A549 (cell line): Measurements from ENCODE around the gene CSMD2. TPM values are rescaled to one million over a fixed set of nuclear protein-coding genes. Genes with fewer than 3 reads are reported as not detected.
"Not testable (repeated sequence)": the region's sequence is repeated elsewhere in the genome, so short reads cannot be mapped to it uniquely, and the experiment has no call there.

Source experiments
- ATAC-seq, 2 experiments: fragments of 200-7000 bp in 1 of 2; fragments of >200 bp in 1 of 2; cut with Nextera tagmentation in 1 of 2; cut with Tn5 transposase in 1 of 2; 3 replicates each; pipeline versions ENCODE4 v1.8.0 to v1.9.1; 2018 to 2020; ENCODE audit warnings: mild to moderate bottlenecking in 1 of 2, moderate library complexity in 1 of 2
- CTCF ChIA-PET: fragments of 300-600 bp; sonication (Branson Sonifier 250); formaldehyde crosslinking; extraction: SDS; loops from one replicate; lab custom pipeline; 2021; ENCODE audit warnings: antibody characterized with exemption, inconsistent platforms; lab: Yijun Ruan, JAX
- POLR2A ChIA-PET: fragments of 350-600 bp; formaldehyde crosslinking; extraction: SDS; loops from one replicate; lab custom pipeline; 2021; ENCODE audit warnings: antibody characterized with exemption, inconsistent platforms; lab: Yijun Ruan, JAX
- DNase-seq, 2 experiments: peaks; one replicate each; pipeline versions ENCODE4 v3.0.0 to v3.0.0-alpha.2; 2011 to 2016; ENCODE audit warnings: low read depth in 1 of 2, low spot score in 1 of 2
- FAIRE-seq: peaks from 2 replicates; lab custom pipeline; 2011; peaks lifted over from hg19 to GRCh38; lab: Jason Lieb, UNC
- H3K27ac ChIP-seq, 2 experiments: fragments of >200 bp; sonication (Bioruptor Twin); formaldehyde crosslinking; 3 replicates each; pipeline ENCODE4 v1.5.1; 2016 to 2017
- H3K4me1 ChIP-seq: fragments of >200 bp; sonication (Bioruptor Twin); formaldehyde crosslinking; 3 replicates; pipeline ENCODE4 v1.6.1; 2016
- H3K4me2 ChIP-seq: fragments of >200 bp; sonication (Bioruptor Twin); formaldehyde crosslinking; 3 replicates; pipeline ENCODE4 v1.6.1; 2016
- H3K4me3 ChIP-seq: fragments of >200 bp; sonication (Bioruptor Twin); formaldehyde crosslinking; 3 replicates; pipeline ENCODE4 v1.5.1; 2016
- H3K9me3 ChIP-seq: fragments of >200 bp; sonication (Bioruptor Twin); formaldehyde crosslinking; 3 replicates; pipeline ENCODE4 v1.6.1; 2016
- BCL3 ChIP-seq: fragments of >200 bp; sonication (Bioruptor Twin); formaldehyde crosslinking; IDR thresholded peaks from 3 replicates; pipeline ENCODE4 v1.6.1; 2016
- BHLHE40 ChIP-seq: IDR thresholded peaks from 2 replicates; pipeline ENCODE4 v1.6.1; 2012; ENCODE audit warnings: low read depth, low read length, inconsistent platforms
- CEBPB ChIP-seq, 2 experiments: fragments of >200 bp in 1 of 2; sonication (Bioruptor Twin) in 1 of 2; formaldehyde crosslinking in 1 of 2; IDR thresholded peaks; 2 replicates each; pipeline ENCODE4 v1.6.1; 2012 to 2016
- ELK1 ChIP-seq: fragments of 150-350 bp; IDR thresholded peaks from 2 replicates; pipeline ENCODE4 v1.6.1; 2014; ENCODE audit warnings: low read depth, mild to moderate bottlenecking, low read length
- ESRRA ChIP-seq: fragments of 150-350 bp; IDR thresholded peaks from 2 replicates; pipeline ENCODE4 v1.6.1; 2014; ENCODE audit warnings: mild to moderate bottlenecking, low read length, borderline replicate concordance
- GATA3 ChIP-seq: IDR thresholded peaks from 2 replicates; pipeline ENCODE4 v1.6.1; 2012; ENCODE audit warnings: borderline replicate concordance
- HES2 ChIP-seq: fragments of >200 bp; sonication (Bioruptor Twin); formaldehyde crosslinking; IDR thresholded peaks from 2 replicates; pipeline ENCODE4 v1.6.1; 2016
- HMGXB4 ChIP-seq: fragments of 250-450 bp; sonication (Bioruptor Pico); IDR thresholded peaks from 2 replicates; pipeline ENCODE4 v1.5.0; 2021; ENCODE audit warnings: mild to moderate bottlenecking, moderate library complexity, borderline replicate concordance
- KDM1A ChIP-seq: fragments of 200-600 bp; sonication (generic); IDR thresholded peaks from 2 replicates; pipeline ENCODE4 v1.6.1; 2016; ENCODE audit warnings: low read depth, mild to moderate bottlenecking
- KDM5A ChIP-seq: fragments of 200-600 bp; sonication (generic); IDR thresholded peaks from 2 replicates; pipeline ENCODE4 v1.6.1; 2016; ENCODE audit warnings: antibody characterized with exemption, mild to moderate bottlenecking
- MAZ ChIP-seq: fragments of 150-350 bp; IDR thresholded peaks from 2 replicates; pipeline ENCODE4 v1.6.1; 2014; ENCODE audit warnings: antibody characterized with exemption, low read depth, low read length, borderline replicate concordance
- NPAS2 ChIP-seq: fragments of 250-450 bp; sonication (Bioruptor Pico); IDR thresholded peaks from 2 replicates; pipeline ENCODE4 v1.8.0; 2022; ENCODE audit warnings: mild to moderate bottlenecking, moderate library complexity, borderline replicate concordance
- POLR2A ChIP-seq: IDR thresholded peaks from 2 replicates; pipeline ENCODE4 v1.6.1; 2012; ENCODE audit warnings: mild to moderate bottlenecking, low read length
- POLR2AphosphoS2 ChIP-seq: conservative IDR thresholded peaks from 2 replicates; pipeline ENCODE4 v1.6.1; 2012; ENCODE audit warnings: low read length, improper control_type of control experiment, inconsistent platforms
- RAD21 ChIP-seq, 2 experiments: fragments of >200 bp in 1 of 2; sonication (Bioruptor Twin) in 1 of 2; formaldehyde crosslinking in 1 of 2; IDR thresholded peaks in 1 of 2; conservative IDR thresholded peaks in 1 of 2; 2 replicates in 1 of 2; 3 replicates in 1 of 2; pipeline ENCODE4 v1.6.1; 2012 to 2018; ENCODE audit warnings: inconsistent platforms in 1 of 2
- RARB ChIP-seq: fragments of 250-450 bp; sonication (Bioruptor Pico); IDR thresholded peaks from 2 replicates; pipeline ENCODE4 v1.8.0; 2021; ENCODE audit warnings: mild to moderate bottlenecking, moderate library complexity
- RCOR1 ChIP-seq: fragments of 150-350 bp; IDR thresholded peaks from 2 replicates; pipeline ENCODE4 v1.6.1; 2014; ENCODE audit warnings: antibody characterized with exemption, low read length, low read depth
- RFX5 ChIP-seq: fragments of 450-650 bp; IDR thresholded peaks from 2 replicates; pipeline ENCODE4 v1.7.1; 2014; ENCODE audit warnings: antibody characterized with exemption, mild to moderate bottlenecking, moderate library complexity
- ZFP36 ChIP-seq: fragments of 450-650 bp; IDR thresholded peaks from 2 replicates; pipeline ENCODE4 v1.6.1; 2014; ENCODE audit warnings: borderline replicate concordance; ENCODE audit not compliant: partially characterized antibody
- ZNF302 ChIP-seq: fragments of 250-450 bp; sonication (Bioruptor Pico); IDR thresholded peaks from 2 replicates; pipeline ENCODE4 v1.9.0; 2021; ENCODE audit warnings: inconsistent platforms, mild to moderate bottlenecking, moderate library complexity
- ZSCAN20 ChIP-seq: fragments of 250-450 bp; sonication (Bioruptor Pico); IDR thresholded peaks from 2 replicates; pipeline ENCODE4 v1.8.0; 2022; ENCODE audit warnings: mild to moderate bottlenecking, moderate library complexity
- WGBS: methylation state at CpG from one replicate; pipeline ENCODE4 v1.1.6; 2017; ENCODE audit errors: missing lambda C conversion rate; 5-methylcytosine and 5-hydroxymethylcytosine counted together
- polyA plus RNA-seq, 4 experiments: library from polyadenylated mRNA; depleted of rRNA in 3 of 4; stranded (reverse); fragments of >200 nt; fragmentation: RNase III in 1 of 4; extraction: RNeasy Plus Mini Kit Qiagen cat#74134 plus additional on column Dnase treatment in 1 of 4; gene quantifications; 2 replicates in 3 of 4; 3 replicates in 1 of 4; pipeline ENCODE4 v1.2.3, GENCODE V29; 2011 to 2017

Gene CSMD2
- polyA plus RNA-seq, 2 of the 4 experiments (the other 2 are of a cell fraction): not detected

GRCh38 chr1:33512226-33513011 lies 652.6 kb downstream of the CSMD2 start:
- ChIA-PET POLR2A (no interaction called here), CTCF (no interaction called here)
- no peak for FAIRE-seq
- Histone ChIP-seq H3K9me3 (no peaks in the 10 kb centered on the region), H3K4me2 (no peak overlapping the region), H3K4me3 (no peak overlapping the region), H3K4me1 (no peaks in the 10 kb centered on the region), H3K27ac (no peak overlapping the region)
- no peak for ATAC-seq
- 39% methylated on average over 6 of the region's 6 CpGs for WGBS
- TF ChIP-seq CEBPB (IDR thresholded peaks at IDR 0.05) (no peak), ZSCAN20 (CRISPR knock-in tag) (no peak), GATA3 (no peak), RFX5 (no peak), KDM1A (no peak), ZNF302 (CRISPR knock-in tag) (no peak), ELK1 (no peak), ESRRA (no peak), RARB (CRISPR knock-in tag) (no peak), RCOR1 (no peak), ZFP36 (no peak), BHLHE40 (no peak), NPAS2 (no peak)
- DNase-seq: no peak

GRCh38 chr1:33509276-33509675 lies 655.8 kb downstream of the CSMD2 start:
- H3K4me1 ChIP-seq, FAIRE-seq, ATAC-seq, H3K4me2 ChIP-seq, H3K27ac ChIP-seq, H3K9me3 ChIP-seq, CTCF ChIA-PET, DNase-seq, H3K4me3 ChIP-seq, POLR2A ChIA-PET: not testable (repeated sequence)
- WGBS: no CpG with 5 or more reads among the region's 24 CpGs

- H3K4me2 ChIP-seq: no peak overlapping the region
- H3K4me1 ChIP-seq: no peaks in the 10 kb centered on the region
- DNase-seq: no peak
- H3K9me3 ChIP-seq: no peaks in the 10 kb centered on the region
- no peak overlapping the region for H3K4me3 ChIP-seq
- CTCF ChIA-PET: no interaction called here
- TF ChIP-seq POLR2A (no peak), KDM5A (no peak), RAD21 (conservative IDR thresholded peaks at IDR 0.05 in 1 of 2, IDR thresholded peaks at IDR 0.05 in 1 of 2) (no peak), HMGXB4 (CRISPR knock-in tag) (no peak), MAZ (no peak), POLR2AphosphoS2 (no peak), ESRRA (no peak), RCOR1 (no peak), HES2 (no peak), BCL3 (no peak)
- TF ChIP-seq, all 56 proteins: peak for 0
- no peak overlapping the region for H3K27ac ChIP-seq
- WGBS: 4% methylated on average over 1 of the region's 1 CpG
- POLR2A ChIA-PET: interaction anchor here (0.7 kb wide), 1 partner anchor 1351 kb away, joined by 4 read pairs; no protein-coding TSS in a partner anchor
- FAIRE-seq: no peak
- no peak for ATAC-seq
Observed at GRCh38 chr1:33508151-33508550, 656.9 kb downstream of the CSMD2 start.
